Stimulated activated CD8-positive, alpha-beta memory T cell treated with anti-CD3 and anti-CD28 coated beads, Interleukin-12 subunit alpha, Interleukin-12 subunit beta, amount 100 ng/mL, for 24 hours (primary cell): ENCODE data around the gene BCL11A.

ENCODE experiments used
- DNase-seq: peaks from one replicate; pipeline ENCODE4 v3.0.0-alpha.2; 2020; ENCODE audit errors: extremely low read depth

The BCL11A gene

GRCh38 chr2:60544954-60545560 is 8.4 kb downstream of the BCL11A start:
- DNase-seq, result no peak

DNA sequence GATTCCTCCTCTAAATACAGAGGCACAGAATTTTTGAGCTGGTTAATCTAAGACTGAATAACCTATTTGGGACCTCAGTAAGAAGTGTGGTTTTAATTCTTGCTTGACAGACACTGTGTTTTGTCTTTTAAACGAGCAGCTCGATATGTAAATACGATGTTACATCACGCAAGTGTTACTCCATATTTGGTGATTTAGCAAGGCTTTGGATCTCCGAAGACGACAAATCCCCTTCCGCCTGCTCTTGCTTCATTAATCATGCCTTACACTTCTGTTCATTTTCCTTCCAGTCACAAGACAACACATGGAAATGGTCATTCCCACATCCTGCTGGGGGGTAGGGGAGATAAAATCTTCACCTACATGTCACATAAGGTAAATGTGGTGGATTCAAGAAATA is 9.4 kb downstream of the BCL11A start:
- no peak for DNase-seq

DNA sequence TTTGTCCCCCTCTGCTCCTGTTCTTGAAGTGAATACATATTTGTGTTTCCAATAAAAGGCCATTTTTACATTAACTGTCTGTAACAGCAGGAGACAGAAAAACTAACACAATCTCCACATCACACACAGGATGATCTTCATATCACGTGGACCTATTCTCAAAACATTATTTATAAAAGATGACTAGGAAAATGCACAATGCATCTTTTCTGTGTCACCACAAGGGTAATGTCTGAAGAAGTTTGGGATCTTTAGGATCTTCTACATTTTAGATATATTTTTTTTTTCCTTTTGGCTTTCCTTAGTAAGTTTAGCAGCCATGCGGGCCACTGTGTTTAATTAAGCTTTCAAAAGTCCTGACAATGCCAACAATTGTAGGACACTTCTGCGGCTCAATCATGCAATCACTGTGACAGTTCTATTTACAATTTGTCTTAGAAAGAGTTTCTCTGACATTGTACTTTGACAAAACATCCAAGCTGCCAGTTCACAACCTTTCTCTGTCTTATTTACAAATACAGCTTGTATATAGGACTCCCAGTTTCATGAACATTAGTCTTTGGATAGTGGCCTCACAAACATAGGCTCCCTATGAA is 12.3 kb downstream of the BCL11A start:
- DNase-seq, result no peak

DNA sequence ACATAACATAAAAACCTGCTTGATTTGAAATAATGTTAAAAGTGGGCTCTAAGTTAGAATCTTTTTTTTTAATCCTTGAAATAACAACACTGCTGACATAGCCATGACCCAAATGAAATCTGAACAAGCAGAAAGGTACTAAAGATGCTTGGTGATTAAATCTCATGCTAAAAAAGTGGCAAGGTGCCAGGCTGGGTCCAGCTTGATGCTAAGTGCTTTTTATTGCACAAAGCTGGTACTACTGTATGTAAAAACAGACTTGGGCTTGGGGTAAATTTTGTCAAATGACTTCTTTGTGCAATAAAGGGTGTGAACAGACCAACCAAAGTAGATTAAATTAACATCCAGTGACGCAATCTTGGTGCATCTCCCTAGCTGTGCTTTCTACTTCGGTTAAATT is 13.4 kb downstream of the BCL11A start:
- no peak for DNase-seq

- DNase-seq, result no peak
Observed at GRCh38 chr2:60539140-60539539, 14.3 kb downstream of the BCL11A start.

DNA sequence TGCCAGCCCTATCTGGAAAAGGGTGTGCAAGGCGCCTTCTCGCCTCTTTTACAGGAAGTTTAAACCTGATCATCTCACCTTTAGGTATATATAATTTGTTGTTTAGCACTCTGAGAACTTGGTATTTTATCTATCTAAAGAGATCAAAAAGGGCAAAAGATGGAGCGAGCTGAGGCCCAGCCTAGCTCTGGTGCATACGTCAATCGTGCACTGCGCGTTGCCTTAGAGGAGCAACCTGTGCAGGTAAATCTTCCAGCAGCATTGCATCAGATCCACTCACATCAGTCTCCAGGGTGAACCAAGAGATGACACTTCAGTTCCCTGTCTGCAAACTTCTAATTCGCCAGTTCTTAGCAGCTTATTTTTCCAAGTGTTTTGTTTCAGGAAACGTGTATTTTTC is 15.4 kb downstream of the BCL11A start:
- DNase-seq, result no peak

DNA sequence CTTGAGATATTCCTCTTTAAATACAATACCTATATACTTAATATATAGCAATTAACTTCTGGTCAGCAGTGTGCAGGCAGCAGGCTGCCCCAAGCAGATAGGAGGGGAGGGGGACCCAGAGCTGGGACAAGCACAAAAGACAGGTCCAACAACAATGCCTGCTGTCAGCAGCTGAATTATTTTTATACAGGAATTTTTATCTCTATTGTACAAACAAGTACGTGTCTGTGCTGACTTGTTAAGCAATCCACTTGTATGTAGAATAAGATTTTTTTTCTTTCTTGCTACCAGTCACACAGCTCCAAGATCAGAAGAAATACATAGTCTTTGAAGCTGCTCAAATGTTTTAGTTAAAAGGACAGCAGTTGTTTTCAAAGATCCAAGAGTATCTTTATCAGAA is 16.7 kb downstream of the BCL11A start:
- no peak for DNase-seq

DNA sequence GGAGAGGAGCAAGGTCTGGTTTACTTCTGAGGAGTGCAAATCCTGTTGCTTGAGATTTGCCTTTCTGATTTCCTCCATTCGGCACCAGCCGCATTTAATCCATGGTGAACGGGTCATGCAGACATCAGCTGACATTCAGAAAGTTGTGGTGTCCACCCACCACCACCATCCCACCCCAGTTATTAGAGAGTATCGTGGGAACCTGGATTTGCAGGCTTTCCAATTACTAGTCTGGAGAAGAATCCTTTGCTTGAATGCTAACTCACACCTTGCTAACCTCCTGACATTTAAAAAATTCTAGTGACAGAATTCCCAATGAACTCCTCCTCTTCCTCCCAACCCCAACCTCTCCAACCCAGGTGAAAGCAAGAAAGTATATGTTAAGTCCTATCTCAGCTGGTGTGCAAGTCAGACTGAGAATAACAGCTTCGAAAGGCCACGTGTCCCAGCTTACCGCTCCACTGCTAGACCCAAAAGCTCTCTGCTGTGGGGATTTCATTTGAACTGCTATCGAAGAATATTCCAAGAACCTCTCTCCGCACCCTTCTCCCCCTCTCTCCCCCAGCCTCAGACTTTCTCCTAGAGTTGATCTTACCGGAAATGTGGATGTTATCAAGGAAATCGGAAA is 17.7 kb downstream of the BCL11A start:
- no peak for DNase-seq

GRCh38 chr2:60534892-60535684 is 18.4 kb downstream of the BCL11A start:
- no peak for DNase-seq

- no peak for DNase-seq
Observed at GRCh38 chr2:60534052-60534685, 19.3 kb downstream of the BCL11A start.

- DNase-seq, result no peak
Observed at GRCh38 chr2:60533101-60534051, 20.1 kb downstream of the BCL11A start.

- DNase-seq, result no peak
Observed at GRCh38 chr2:60532421-60532820, 21.0 kb downstream of the BCL11A start.

GRCh38 chr2:60531701-60532133 is 21.7 kb downstream of the BCL11A start:
- DNase-seq, result no peak

GRCh38 chr2:60530660-60531281 is 22.7 kb downstream of the BCL11A start:
- no peak for DNase-seq

- no peak for DNase-seq
Observed at GRCh38 chr2:60529785-60530627, 23.4 kb downstream of the BCL11A start.

- no peak for DNase-seq
Observed at GRCh38 chr2:60529136-60529784, 24.2 kb downstream of the BCL11A start.

GRCh38 chr2:60528281-60529020 is 25.0 kb downstream of the BCL11A start:
- no peak for DNase-seq

GRCh38 chr2:60527762-60528161 is 25.7 kb downstream of the BCL11A start:
- no peak for DNase-seq
